ENCODE data around the gene RHOC. TPM values are rescaled to one million over a fixed set of nuclear protein-coding genes. Genes with fewer than 3 reads are reported as not detected.

The RHOC gene
- total RNA-seq, 2 experiments from 2014 or later, result 23.1 to 43.3 TPM

DNA sequence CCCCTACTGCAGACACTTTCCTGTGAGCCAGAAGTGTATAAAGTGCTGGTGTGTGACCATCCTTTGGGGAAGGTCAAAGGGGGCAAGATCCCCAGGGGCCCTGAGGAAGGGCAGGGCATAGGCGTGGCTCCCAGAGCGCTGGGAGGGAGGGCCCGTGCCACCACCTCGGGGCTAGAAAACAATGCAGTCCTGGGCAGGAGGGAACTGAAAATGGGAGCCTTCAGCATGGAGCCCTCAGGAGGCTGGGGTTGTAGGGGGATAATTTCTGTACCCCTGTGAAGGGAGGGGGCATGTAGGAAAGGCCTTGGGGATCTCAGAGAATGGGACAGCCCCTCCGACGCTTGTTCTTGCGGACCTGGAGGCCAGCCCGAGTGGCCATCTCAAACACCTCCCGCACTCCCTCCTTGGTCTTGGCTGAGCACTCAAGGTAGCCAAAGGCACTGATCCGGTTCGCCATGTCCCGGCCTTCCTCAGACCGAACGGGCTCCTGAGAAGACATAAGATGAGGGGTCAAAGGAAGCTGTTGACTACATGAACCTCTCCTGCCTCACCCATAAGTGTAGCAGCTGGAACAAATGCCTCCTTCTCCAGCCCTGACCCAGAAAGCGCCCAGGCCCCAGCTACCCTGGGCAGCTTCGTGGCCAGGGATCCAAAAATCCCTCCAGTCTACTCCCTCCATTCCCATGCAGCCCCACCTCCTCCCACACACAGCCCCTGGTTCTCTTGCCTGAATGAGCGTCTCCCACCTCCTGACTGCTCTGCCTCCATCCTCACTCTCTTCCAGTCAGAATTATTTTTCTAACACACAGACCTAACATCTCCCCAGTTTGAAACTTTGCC is 5.5 kb downstream of the RHOC start:
- H3K4me3 ChIP-seq (ENCODE audit: low read depth, low read length, poor library complexity, severe bottlenecking), result peak overlapping the region; percentile 40
- no TSS peak for BruUV-seq (replicated peaks)
- H3K36me3 ChIP-seq (ENCODE audit: insufficient read depth, low read length), result no peaks in the 10 kb centered on the region
- no peaks in the 10 kb centered on the region for H3K79me2 ChIP-seq (ENCODE audit: insufficient read depth, low read depth, low read length)
- intact Hi-C loops (cut with micrococcal nuclease; ENCODE audit: unreplicated experiment), result loop anchor here (1.0 to 2.0 kb wide), 2 partner anchors 27 to 81 kb away; partner anchors contain the start of gene MOV10
- ChIA-PET POLR2A (interaction anchor here (0.6 to 1.2 kb wide), 4 partner anchors 12 to 341 kb away, joined by 3 to 4 read pairs (median 3); partner anchors contain the start of gene PPM1J), CTCF (ENCODE audit: unreplicated experiment) (no interaction called here)
- H4K20me1 ChIP-seq (ENCODE audit: insufficient read depth, low read length), result no peaks in the 10 kb centered on the region
- H3K4me2 ChIP-seq (ENCODE audit: low read length), result peak overlapping the region; percentile 75
- no peak for DNase-seq (ENCODE audit: low spot score)
- H3K4me1 ChIP-seq (ENCODE audit: insufficient read depth, low read length, poor library complexity, severe bottlenecking), result peaks cover 62% of the 10 kb centered on the region
- peak overlapping the region; percentile 54 for H3K27ac ChIP-seq (ENCODE audit: low read depth, low read length, poor library complexity, severe bottlenecking)
- H2AFZ ChIP-seq (ENCODE audit: low read length), result peak overlapping the region; percentile 63; the same call in 1 of the 2 replicates
- TF ChIP-seq EZH2phosphoT487 (IDR thresholded peaks at IDR 0.05; ENCODE audit: borderline replicate concordance, low read depth, low read length), result no peak
- TF ChIP-seq, protein P1, sequence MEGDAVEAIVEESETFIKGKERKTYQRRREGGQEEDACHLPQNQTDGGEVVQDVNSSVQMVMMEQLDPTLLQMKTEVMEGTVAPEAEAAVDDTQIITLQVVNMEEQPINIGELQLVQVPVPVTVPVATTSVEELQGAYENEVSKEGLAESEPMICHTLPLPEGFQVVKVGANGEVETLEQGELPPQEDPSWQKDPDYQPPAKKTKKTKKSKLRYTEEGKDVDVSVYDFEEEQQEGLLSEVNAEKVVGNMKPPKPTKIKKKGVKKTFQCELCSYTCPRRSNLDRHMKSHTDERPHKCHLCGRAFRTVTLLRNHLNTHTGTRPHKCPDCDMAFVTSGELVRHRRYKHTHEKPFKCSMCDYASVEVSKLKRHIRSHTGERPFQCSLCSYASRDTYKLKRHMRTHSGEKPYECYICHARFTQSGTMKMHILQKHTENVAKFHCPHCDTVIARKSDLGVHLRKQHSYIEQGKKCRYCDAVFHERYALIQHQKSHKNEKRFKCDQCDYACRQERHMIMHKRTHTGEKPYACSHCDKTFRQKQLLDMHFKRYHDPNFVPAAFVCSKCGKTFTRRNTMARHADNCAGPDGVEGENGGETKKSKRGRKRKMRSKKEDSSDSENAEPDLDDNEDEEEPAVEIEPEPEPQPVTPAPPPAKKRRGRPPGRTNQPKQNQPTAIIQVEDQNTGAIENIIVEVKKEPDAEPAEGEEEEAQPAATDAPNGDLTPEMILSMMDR (conservative IDR thresholded peaks at IDR 0.05; ENCODE audit: low read length), result no peak
- no peaks in the 10 kb centered on the region for H3K9me2 ChIP-seq (ENCODE audit: insufficient read depth, low read length)
- H3K9me3 ChIP-seq (ENCODE audit: low read length), result no peaks in the 10 kb centered on the region

DNA sequence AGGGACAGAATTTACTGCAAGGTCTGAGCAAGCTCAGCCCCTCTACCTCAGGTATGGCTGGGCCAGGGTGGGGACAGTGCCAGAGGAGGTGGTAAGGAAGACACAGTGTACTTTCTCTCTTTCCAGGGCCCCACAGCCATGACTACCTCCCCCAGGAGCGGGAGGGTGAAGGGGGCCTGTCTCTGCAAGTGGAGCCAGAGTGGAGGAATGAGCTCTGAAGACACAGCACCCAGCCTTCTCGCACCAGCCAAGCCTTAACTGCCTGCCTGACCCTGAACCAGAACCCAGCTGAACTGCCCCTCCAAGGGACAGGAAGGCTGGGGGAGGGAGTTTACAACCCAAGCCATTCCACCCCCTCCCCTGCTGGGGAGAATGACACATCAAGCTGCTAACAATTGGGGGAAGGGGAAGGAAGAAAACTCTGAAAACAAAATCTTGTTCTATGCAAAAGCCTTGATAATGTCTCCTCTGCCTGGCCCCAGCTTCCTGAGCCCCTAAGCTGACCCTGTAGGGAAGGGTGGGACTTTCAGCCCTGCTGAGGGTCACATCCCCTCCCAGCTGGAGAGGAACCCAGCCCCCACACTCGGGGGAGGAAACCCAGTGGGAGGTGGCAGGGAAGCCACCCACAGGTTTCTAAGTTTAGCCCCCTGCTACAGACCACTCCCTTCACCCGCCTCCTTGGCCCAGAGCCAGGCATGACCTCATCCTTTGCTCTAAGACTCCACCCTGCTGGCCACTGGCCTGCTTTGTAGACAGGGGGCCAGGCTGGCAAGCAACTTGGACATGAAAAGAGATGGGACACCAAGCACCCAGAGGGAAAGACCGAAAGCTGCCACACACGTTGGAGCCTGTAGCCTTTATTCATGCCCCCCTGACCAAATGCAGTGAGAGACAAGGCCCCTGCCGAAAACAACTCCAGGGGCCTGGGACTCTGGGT is 6.4 kb downstream of the RHOC start:
- no peak for TF ChIP-seq EZH2phosphoT487 (IDR thresholded peaks at IDR 0.05; ENCODE audit: borderline replicate concordance, low read depth, low read length)
- TF ChIP-seq, protein P1 (conservative IDR thresholded peaks at IDR 0.05; ENCODE audit: low read length), result no peak
- H2AFZ ChIP-seq (ENCODE audit: low read length), result peak overlapping the region; percentile 63; the same call in 1 of the 2 replicates
- no peaks in the 10 kb centered on the region for H3K36me3 ChIP-seq (ENCODE audit: insufficient read depth, low read length)
- no peaks in the 10 kb centered on the region for H4K20me1 ChIP-seq (ENCODE audit: insufficient read depth, low read length)
- peak; percentile 84 for DNase-seq (ENCODE audit: low spot score)
- H3K9me3 ChIP-seq (ENCODE audit: low read length), result no peaks in the 10 kb centered on the region
- H3K27ac ChIP-seq (ENCODE audit: low read depth, low read length, poor library complexity, severe bottlenecking), result peak overlapping the region; percentile 54
- peaks cover 55% of the 10 kb centered on the region for H3K4me1 ChIP-seq (ENCODE audit: insufficient read depth, low read length, poor library complexity, severe bottlenecking)
- ChIA-PET POLR2A (interaction anchor here (0.6 to 1.2 kb wide), 4 partner anchors 9 to 302 kb away, joined by 3 to 4 read pairs (median 3); partner anchors contain the start of gene PPM1J), CTCF (ENCODE audit: unreplicated experiment) (no interaction called here)
- H3K4me3 ChIP-seq (ENCODE audit: low read depth, low read length, poor library complexity, severe bottlenecking), result peak overlapping the region; percentile 40
- BruUV-seq (replicated peaks), result TSS peak; percentile 55
- no peaks in the 10 kb centered on the region for H3K9me2 ChIP-seq (ENCODE audit: insufficient read depth, low read length)
- H3K79me2 ChIP-seq (ENCODE audit: insufficient read depth, low read depth, low read length), result no peaks in the 10 kb centered on the region
- peak overlapping the region; percentile 75 for H3K4me2 ChIP-seq (ENCODE audit: low read length)
- intact Hi-C loops (cut with micrococcal nuclease; ENCODE audit: unreplicated experiment), result loop anchor here (1.0 to 2.0 kb wide), 2 partner anchors 26 to 80 kb away; partner anchors contain the start of gene MOV10

Measured in OCI-LY7 (cell line).